Ishikawa (cell line): Measurements from ENCODE around the gene RPAIN.

ENCODE experiments used
- CEBPB ChIP-seq: IDR thresholded peaks from 2 replicates; pipeline ENCODE4 v1.6.1; 2012
- CREB1 ChIP-seq: IDR thresholded peaks from 2 replicates; pipeline ENCODE4 v1.6.1; 2012; ENCODE audit warnings: low read depth
- EGR1 ChIP-seq: IDR thresholded peaks from 2 replicates; pipeline ENCODE4 v1.6.1; 2012
- EP300 ChIP-seq: IDR thresholded peaks from 2 replicates; pipeline ENCODE4 v1.6.1; 2012; ENCODE audit warnings: borderline replicate concordance
- FOXM1 ChIP-seq: IDR thresholded peaks from 2 replicates; pipeline ENCODE4 v1.6.1; 2012; ENCODE audit warnings: low read depth, borderline replicate concordance
- MAX ChIP-seq: IDR thresholded peaks from 2 replicates; pipeline ENCODE4 v1.6.1; 2012
- NFIC ChIP-seq: IDR thresholded peaks from 2 replicates; pipeline ENCODE4 v1.6.1; 2012
- RAD21 ChIP-seq: IDR thresholded peaks from 2 replicates; pipeline ENCODE4 v1.6.1; 2012; ENCODE audit warnings: low read depth
- REST ChIP-seq: IDR thresholded peaks from 2 replicates; pipeline ENCODE4 v1.6.1; 2012; ENCODE audit warnings: low read depth, mild to moderate bottlenecking
- TAF1 ChIP-seq: IDR thresholded peaks from 2 replicates; pipeline ENCODE4 v1.6.1; 2012; ENCODE audit warnings: low read depth, mild to moderate bottlenecking
- TCF12 ChIP-seq: IDR thresholded peaks from 2 replicates; pipeline ENCODE4 v1.6.1; 2012; ENCODE audit warnings: low read depth
- TEAD4 ChIP-seq: IDR thresholded peaks from 2 replicates; pipeline ENCODE4 v1.6.1; 2012
- USF1 ChIP-seq: IDR thresholded peaks from 2 replicates; pipeline ENCODE4 v1.6.1; 2012
- YY1 ChIP-seq: IDR thresholded peaks from 2 replicates; pipeline ENCODE4 v1.6.1; 2012; ENCODE audit warnings: low read depth
- ZBTB7A ChIP-seq: IDR thresholded peaks from 2 replicates; pipeline ENCODE4 v1.6.1; 2012; ENCODE audit warnings: low read depth

The RPAIN gene

GRCh38 chr17:5466295-5466694 is 46.3 kb downstream of the RPAIN start:
- TF ChIP-seq NFIC (no peak), ZBTB7A (no peak), YY1 (no peak), FOXM1 (no peak), TEAD4 (no peak), TAF1 (no peak), EGR1 (no peak), TCF12 (no peak), EP300 (no peak), REST (no peak), RAD21 (no peak), USF1 (no peak), MAX (no peak), CREB1 (no peak)

- TF ChIP-seq ZBTB7A (no peak), YY1 (no peak), NFIC (no peak), EGR1 (no peak), RAD21 (no peak), MAX (no peak), TCF12 (no peak), EP300 (no peak), REST (no peak), TEAD4 (no peak), TAF1 (no peak), FOXM1 (no peak), CREB1 (no peak), USF1 (no peak)
Measured at GRCh38 chr17:5467416-5467815, 47.4 kb downstream of the RPAIN start.

- TF ChIP-seq FOXM1 (no peak), YY1 (no peak), CEBPB (no peak), TCF12 (no peak), NFIC (no peak), CREB1 (no peak), REST (no peak), MAX (no peak), ZBTB7A (no peak), TAF1 (no peak), USF1 (no peak), EGR1 (no peak), RAD21 (no peak), EP300 (no peak), TEAD4 (no peak)
Measured at GRCh38 chr17:5468075-5468473, 48.1 kb downstream of the RPAIN start.

GRCh38 chr17:5472511-5472910 is 52.5 kb downstream of the RPAIN start:
- TF ChIP-seq REST (no peak), TAF1 (no peak), USF1 (no peak), EGR1 (no peak), CEBPB (no peak), YY1 (no peak), ZBTB7A (no peak), FOXM1 (no peak)
